HG03354 (cell line): ENCODE measurements around the gene SLC25A12.

Experiments used
- ATAC-seq: cut with Tn5 transposase; IDR thresholded peaks from one replicate; pipeline ENCODE4 v1.9.1; 2021; ENCODE audit warnings: mild to moderate bottlenecking; ENCODE audit not compliant: unreplicated experiment, poor library complexity, severe bottlenecking

SLC25A12 gene

GRCh38 chr2:171745141-171745540 lies 148.9 kb downstream of the SLC25A12 start:
- no peak for ATAC-seq

GRCh38 chr2:171742760-171743159 lies 151.3 kb downstream of the SLC25A12 start:
- ATAC-seq = no peak

DNA sequence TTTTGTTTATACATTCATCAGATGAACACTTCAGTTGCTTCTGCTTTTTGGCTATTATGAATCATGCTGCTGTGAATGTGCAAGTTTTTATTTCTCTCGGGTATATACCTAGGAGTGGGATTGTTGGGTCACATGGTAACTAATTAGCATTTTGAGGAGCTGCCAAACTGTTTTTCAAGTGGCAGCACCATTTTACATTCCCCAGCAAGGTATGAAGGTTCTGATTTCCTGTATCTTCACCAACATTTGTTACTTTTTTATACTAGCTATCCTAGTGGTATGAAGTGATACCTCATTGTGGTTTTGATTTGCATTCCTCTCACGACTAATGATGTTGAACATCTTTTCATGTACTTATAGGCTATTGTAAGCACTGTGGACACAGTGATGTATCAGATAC lies 152.9 kb downstream of the SLC25A12 start:
- peak; percentile 90 for ATAC-seq

DNA sequence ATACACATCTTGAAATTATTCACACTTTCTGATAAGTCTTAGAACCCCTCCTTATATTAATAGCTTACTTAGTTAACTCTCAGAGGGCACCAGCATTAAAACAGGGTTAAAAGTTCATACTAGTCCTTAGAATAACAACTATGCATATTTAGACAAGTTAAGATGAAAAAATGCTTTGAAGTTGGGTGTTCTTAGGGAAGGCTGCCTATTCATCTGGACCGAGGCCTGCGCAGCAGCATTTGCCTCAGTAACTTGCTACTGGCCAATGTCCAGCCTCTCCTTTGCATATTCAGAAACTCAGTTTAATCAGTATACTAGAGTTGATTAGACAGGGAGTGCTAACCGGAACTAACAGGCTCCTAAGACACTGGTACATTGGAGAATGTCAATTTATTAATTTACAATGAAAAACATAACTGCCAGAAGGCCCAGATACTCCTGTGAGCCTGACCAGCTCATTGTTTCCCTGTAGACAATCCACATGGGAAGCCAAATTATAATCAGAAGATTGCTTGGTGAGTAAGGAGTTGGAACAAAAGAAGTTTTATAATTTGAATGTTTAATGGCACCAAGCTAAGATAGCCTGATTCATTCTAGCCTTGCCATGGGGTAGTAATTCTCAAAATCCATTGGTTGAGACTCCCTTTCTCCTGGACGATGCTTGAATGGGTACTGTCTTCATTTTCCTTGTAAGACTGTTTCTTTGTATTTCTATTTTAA lies 157.9 kb downstream of the SLC25A12 start:
- ATAC-seq = no peak
